NCI-H510A treated with DMSO at 0.1 percent for 48 hours (cell line): ENCODE results near the gene RAB40A.
"Not testable (repeated sequence)": the region's sequence is repeated elsewhere in the genome, so short reads cannot be mapped to it uniquely, and the experiment has no call there.

Source experiments
- DNase-seq: peaks from one replicate; lab custom pipeline; 2025; lab: John Stamatoyannopoulos, UW

RAB40A gene

DNA sequence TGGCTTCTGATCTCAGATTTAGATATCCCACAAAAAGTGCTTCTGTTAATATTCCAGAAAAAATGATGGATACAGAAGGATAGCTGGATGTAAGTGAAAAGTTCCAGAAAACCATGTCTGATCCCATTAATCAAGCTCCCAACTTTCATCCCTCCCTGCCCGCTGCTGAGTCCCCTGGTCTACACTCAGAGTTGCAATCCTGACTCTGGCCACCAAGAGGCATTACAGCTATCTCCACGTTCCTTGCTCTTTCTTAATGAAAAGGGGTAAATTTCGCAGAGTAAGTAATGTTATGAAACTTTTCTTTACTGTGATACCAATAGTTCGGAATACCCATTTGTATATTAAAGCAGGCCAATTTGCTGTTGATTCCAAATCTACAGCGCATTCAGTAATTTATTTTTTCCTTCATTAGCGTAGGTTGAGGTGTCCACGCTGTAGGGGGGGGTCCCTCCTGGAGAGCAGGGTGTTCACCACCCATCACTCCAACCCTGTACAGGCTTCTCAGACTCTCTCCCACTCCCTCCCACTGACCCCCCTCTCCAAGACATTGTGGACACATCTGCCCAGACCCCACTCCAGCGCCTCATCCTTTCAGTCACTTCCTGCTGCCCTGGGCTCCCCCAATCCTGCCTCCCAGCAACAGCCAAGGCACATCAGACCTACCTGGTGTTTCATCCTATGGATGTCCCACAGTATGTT is 55.1 kb downstream of the RAB40A start:
- peak; percentile 3 for DNase-seq

GRCh38 chrX:103461156-103461555 is 58.1 kb downstream of the RAB40A start:
- DNase-seq, result no peak

DNA sequence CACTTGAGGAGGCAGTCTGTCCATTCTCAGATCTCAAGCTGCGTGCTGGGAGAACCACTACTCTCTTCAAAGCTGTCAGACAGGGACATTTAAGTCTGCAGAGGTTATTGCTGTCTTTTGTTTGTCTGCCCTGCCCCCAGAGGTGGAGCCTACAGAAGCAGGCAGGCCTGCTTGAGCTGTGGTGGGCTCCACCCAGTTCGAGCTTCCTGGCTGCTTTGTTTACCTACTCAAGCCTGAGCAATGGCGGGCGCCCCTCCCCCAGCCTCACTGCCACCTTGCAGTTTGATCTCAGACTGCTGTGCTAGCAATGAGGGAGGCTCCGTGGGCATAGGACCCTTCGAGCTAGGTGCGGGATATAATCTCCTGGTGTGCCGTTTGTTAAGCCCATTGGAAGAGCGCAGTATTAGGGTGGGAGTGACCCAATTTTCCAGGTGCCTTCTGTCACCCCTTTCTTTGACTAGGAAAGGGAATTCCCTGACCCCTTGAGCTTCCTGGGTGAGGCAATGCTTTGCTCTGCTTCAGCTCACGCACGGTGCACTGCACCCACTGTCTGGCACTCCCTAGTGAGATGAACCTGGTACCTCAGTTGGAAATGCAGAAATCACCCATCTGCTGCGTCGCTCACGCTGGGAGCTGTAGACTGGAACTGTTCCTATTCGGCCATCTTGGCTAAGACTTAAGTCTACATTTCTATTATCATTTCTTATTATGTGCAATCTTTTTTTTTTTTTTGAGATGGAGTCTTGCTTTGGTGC is 59.1 kb downstream of the RAB40A start:
- not testable (repeated sequence) for DNase-seq

DNA sequence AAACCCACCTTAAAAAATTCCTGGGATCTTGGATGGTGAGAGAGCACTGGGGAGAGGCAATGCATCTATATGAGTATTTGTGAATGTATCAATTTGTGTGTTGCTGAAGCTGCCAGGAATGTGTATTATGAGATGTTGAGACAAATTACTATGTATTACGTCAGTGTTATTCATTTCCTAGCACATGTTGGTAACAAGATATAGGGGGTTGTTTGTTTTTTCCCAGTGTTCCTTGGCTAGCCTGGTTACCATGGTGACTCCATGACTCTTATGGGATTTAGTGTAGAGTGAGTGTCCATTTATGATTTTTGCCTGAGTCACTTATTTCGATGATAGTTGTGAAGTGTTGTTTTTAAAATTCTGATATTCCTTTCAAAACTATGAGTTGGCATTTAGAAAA is 65.6 kb downstream of the RAB40A start:
- DNase-seq, result no peak
